Cardiac muscle cell (in vitro differentiated cells and primary cell): ENCODE data around the gene RBBP8NL. TPM values are rescaled to one million over a fixed set of nuclear protein-coding genes. Genes with fewer than 3 reads are reported as not detected.
A peak's percentile ranks its signal among the peaks of the same experiment; 100 is the strongest.

Experiments used
- DNase-seq, 2 donors: peaks; one replicate each; pipeline versions ENCODE4 v3.0.0 to v3.0.0-alpha.2; 2010 to 2017; ENCODE audit warnings: low read depth in 1 of 2, low spot score in 1 of 2
- H3K27ac ChIP-seq: fragments of 200-600 bp; sonication (generic); 2 replicates; pipeline ENCODE4 v1.5.1; 2016
- H3K27me3 ChIP-seq: fragments of 200-600 bp; sonication (generic); 2 replicates; pipeline ENCODE4 v1.6.0; 2016; ENCODE audit warnings: control low read depth
- H3K36me3 ChIP-seq: fragments of 200-600 bp; sonication (generic); 2 replicates; pipeline ENCODE4 v1.5.1; 2016; ENCODE audit warnings: control low read depth
- H3K4me1 ChIP-seq: fragments of 200-600 bp; sonication (generic); 2 replicates; pipeline ENCODE4 v1.8.1; 2017; ENCODE audit warnings: low read depth, mild to moderate bottlenecking, mixed run types
- H3K4me3 ChIP-seq: fragments of 200-600 bp; sonication (generic); 2 replicates; pipeline ENCODE4 v1.5.1; 2016; ENCODE audit warnings: mild to moderate bottlenecking
- H3K9me3 ChIP-seq: fragments of 200-600 bp; sonication (generic); 2 replicates; pipeline ENCODE4 v1.5.1; 2017; ENCODE audit warnings: low read depth, mild to moderate bottlenecking, control low read depth
- CTCF ChIP-seq: IDR thresholded peaks from 2 replicates; pipeline ENCODE4 v1.5.1; 2012; ENCODE audit warnings: low read depth, mild to moderate bottlenecking, low read length
- polyA plus RNA-seq: library from polyadenylated mRNA; unstranded; fragments of >200 nt; fragmentation: Nextera tagmentation; extraction: Ambion mirVana; gene quantifications from 2 replicates; pipeline ENCODE4 v1.2.1, GENCODE V29; 2016
- total RNA-seq: library from RNA; depleted of rRNA; stranded (reverse); fragments of >200 nt; gene quantifications from 2 replicates; pipeline ENCODE4 v1.2.3, GENCODE V29; 2016

Gene RBBP8NL
- total and polyA plus RNA-seq, 2 experiments from 2014 or later, result not detected

GRCh38 chr20:62437927-62438326 is 10.6 kb upstream of the RBBP8NL start:
- Histone ChIP-seq H3K27me3 (no peaks in the 10 kb centered on the region), H3K4me1 (peaks cover 9% of the 10 kb centered on the region), H3K9me3 (no peaks in the 10 kb centered on the region), H3K4me3 (no peak overlapping the region), H3K27ac (no peak overlapping the region), H3K36me3 (no peaks in the 10 kb centered on the region)
- no peak for TF ChIP-seq CTCF
- DNase-seq, result no peak

- H3K27ac ChIP-seq, result no peak overlapping the region
- H3K9me3 ChIP-seq, result no peaks in the 10 kb centered on the region
- DNase-seq, result no peak
- H3K4me1 ChIP-seq, result peaks cover 9% of the 10 kb centered on the region
- no peaks in the 10 kb centered on the region for H3K27me3 ChIP-seq
- no peak overlapping the region for H3K4me3 ChIP-seq
- no peaks in the 10 kb centered on the region for H3K36me3 ChIP-seq
- no peak for TF ChIP-seq CTCF
Measured at GRCh38 chr20:62437496-62437895, 10.2 kb upstream of the RBBP8NL start.

- no peaks in the 10 kb centered on the region for H3K9me3 ChIP-seq
- DNase-seq, result no peak
- H3K4me3 ChIP-seq, result no peak overlapping the region
- H3K36me3 ChIP-seq, result no peaks in the 10 kb centered on the region
- peaks cover 9% of the 10 kb centered on the region for H3K4me1 ChIP-seq
- no peak overlapping the region for H3K27ac ChIP-seq
- no peak for TF ChIP-seq CTCF
- H3K27me3 ChIP-seq, result no peaks in the 10 kb centered on the region
Measured at GRCh38 chr20:62436692-62437091, 9.4 kb upstream of the RBBP8NL start.

GRCh38 chr20:62433658-62434497 is 6.5 kb upstream of the RBBP8NL start:
- no peak for TF ChIP-seq CTCF
- Histone ChIP-seq H3K4me3 (no peak overlapping the region), H3K9me3 (no peaks in the 10 kb centered on the region), H3K27me3 (no peaks in the 10 kb centered on the region), H3K27ac (no peak overlapping the region), H3K36me3 (no peaks in the 10 kb centered on the region), H3K4me1 (peaks cover 14% of the 10 kb centered on the region)
- peak in 1 of 2 donors; percentile 50 for DNase-seq

GRCh38 chr20:62430866-62431447 is 3.6 kb upstream of the RBBP8NL start:
- Histone ChIP-seq H3K4me3 (no peak overlapping the region), H3K9me3 (no peaks in the 10 kb centered on the region), H3K4me1 (peaks cover 24% of the 10 kb centered on the region), H3K27me3 (no peaks in the 10 kb centered on the region), H3K36me3 (no peaks in the 10 kb centered on the region), H3K27ac (no peak overlapping the region)
- no peak for DNase-seq
- TF ChIP-seq CTCF, result no peak
